Ovary (tissue), 3 donors: Measurements from ENCODE around the gene KRTAP5-3.

Experiments
- POLR2A ChIP-seq: fragments of 450-650 bp; IDR thresholded peaks from one replicate; pipeline ENCODE4 v1.6.1; 2017; ENCODE audit warnings: antibody characterized with exemption, mild to moderate bottlenecking, moderate library complexity
- TF ChIP-seq, protein P1 (sequence below), 3 donors: fragments of 450-650 bp in 2 of 3; fragments of 200-600 bp in 1 of 3; IDR thresholded peaks; one replicate each; pipeline versions ENCODE4 v1.5.1 to v1.8.0; 2016 to 2022; ENCODE audit warnings: antibody characterized with exemption in 3 of 3, mild to moderate bottlenecking in 1 of 3
- donor health status: DM: no; HTN: no; CAD: no.

GRCh38 chr11:1558775-1559110 lies 49.5 kb downstream of the KRTAP5-3 start:
- TF ChIP-seq, protein P1, sequence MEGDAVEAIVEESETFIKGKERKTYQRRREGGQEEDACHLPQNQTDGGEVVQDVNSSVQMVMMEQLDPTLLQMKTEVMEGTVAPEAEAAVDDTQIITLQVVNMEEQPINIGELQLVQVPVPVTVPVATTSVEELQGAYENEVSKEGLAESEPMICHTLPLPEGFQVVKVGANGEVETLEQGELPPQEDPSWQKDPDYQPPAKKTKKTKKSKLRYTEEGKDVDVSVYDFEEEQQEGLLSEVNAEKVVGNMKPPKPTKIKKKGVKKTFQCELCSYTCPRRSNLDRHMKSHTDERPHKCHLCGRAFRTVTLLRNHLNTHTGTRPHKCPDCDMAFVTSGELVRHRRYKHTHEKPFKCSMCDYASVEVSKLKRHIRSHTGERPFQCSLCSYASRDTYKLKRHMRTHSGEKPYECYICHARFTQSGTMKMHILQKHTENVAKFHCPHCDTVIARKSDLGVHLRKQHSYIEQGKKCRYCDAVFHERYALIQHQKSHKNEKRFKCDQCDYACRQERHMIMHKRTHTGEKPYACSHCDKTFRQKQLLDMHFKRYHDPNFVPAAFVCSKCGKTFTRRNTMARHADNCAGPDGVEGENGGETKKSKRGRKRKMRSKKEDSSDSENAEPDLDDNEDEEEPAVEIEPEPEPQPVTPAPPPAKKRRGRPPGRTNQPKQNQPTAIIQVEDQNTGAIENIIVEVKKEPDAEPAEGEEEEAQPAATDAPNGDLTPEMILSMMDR (IDR thresholded peaks at IDR 0.05) = no peak
- TF ChIP-seq POLR2A = no peak
